Umbilical cord (tissue), 2 donors: ENCODE results near the gene RBM39. TPM values are rescaled to one million over a fixed set of nuclear protein-coding genes. Genes with fewer than 3 reads are reported as not detected.
A peak's percentile ranks its signal among the peaks of the same experiment; 100 is the strongest.
"Not testable (repeated sequence)": the region's sequence is repeated elsewhere in the genome, so short reads cannot be mapped to it uniquely, and the experiment has no call there.

Experiments
- DNase-seq: peaks from one replicate; pipeline ENCODE4 v3.0.0-alpha.2; 2015; ENCODE audit warnings: low spot score
- total RNA-seq: library from RNA; depleted of rRNA; stranded (reverse); fragments of >200 nt; gene quantifications from one replicate; pipeline ENCODE4 v1.2.3, GENCODE V29; 2014; ENCODE audit warnings: low replicate concordance; ENCODE audit not compliant: insufficient read depth

The RBM39 gene
- 460 TPM for total RNA-seq

DNA sequence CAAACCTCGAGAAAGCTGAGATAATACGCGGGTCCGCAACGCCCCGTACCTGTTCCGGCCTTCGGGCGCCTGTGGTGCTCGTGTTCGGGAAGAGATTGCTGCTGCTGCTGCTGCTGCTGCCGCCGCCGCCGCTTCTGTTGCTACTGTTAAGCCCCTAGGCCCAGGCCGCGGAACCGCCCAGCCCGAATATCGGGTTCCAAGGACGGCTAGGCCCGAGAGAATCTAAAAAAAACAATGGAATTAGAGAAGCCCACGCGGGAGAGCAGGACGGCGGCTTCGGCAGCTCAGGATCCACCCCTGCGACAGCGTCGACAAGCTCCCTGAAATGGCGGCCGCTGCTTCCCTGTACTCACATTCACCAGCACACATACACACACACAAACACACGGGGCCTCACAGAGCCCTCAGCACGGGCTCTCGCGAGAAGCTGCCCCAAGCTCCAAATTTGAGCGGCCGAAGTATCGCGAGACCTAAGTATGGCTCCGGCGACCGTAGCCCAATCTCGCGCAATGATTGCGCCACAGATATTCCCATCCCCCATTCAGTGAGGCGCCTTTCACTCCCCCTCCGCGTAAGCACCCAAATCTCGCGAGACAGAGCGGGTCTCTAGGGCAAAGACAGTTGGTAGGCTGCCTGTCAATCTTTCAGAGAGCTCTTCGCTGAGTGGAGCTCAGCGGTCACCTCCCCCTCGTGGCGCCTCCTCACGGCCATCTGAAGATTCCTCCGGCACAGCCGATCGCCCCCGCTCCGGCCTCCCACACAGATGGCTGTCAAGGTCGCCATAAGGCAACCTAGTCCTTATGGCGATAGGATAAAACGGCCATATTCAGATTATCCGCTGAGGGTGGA is at the start of gene RBM39:
TSS of gene RBM39 (minus strand) at position 369 of the 849 bp plus-strand sequence. CDS start 1,386 bp downstream, outside the sequence.
- peak; percentile 100 for DNase-seq

DNA sequence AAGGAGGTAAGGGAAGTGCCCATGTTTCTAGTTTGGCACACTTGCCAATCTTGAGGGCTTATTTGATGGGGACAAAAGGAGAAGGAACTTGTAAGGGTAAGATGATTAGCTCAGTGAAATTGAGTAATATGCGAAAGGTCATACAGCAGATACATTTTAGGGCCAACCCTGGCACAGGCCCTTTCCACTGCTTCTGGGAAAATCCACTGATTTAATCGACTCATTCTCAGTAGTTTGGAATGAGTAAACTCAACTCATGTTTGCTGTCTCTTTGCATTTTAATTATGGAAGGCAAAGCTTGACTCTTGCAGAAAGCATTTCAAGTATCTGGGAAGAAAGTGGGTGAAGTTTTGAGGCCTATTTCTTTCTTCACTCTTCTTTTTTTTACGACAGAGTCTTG is 49.8 kb upstream of the RBM39 start:
- DNase-seq, result no peak

DNA sequence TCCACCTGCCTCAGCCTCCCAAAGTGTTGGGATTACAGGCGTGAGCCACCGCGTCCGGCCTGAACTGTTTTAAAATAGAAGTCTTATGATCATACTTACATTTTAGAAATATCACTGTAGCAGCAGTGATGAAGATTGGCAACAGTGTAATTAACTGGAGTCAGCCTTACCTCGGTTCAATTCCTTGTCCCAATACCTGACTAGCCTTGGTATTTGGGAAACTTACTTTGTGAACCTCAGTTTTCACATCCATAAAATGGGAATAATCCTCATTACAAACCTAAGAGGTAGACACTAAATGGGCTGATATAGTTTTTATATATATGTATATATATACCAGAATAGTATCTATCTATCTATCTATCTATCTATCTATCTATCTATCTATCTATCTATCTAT is 49.0 kb upstream of the RBM39 start:
- no peak for DNase-seq

DNA sequence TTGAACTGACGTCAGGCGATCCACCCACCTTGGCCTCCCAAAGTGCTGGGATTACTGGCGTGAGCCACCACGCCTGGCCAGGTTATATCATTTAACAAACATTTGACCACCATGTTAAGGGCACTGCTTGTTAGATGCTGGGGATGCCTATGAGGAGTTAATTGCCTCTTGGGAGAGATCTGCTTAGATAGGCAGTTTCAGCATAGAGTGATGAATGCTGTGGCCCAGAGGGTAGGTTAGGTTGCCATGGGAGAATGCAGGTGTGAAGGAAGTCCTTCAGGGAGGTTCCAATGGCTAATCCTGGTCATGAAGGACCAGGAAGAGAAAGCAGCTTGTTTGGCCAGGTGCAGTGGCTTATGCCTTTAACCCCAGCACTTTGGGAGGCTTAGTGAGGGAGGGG is 46.7 kb upstream of the RBM39 start:
- DNase-seq, result no peak

DNA sequence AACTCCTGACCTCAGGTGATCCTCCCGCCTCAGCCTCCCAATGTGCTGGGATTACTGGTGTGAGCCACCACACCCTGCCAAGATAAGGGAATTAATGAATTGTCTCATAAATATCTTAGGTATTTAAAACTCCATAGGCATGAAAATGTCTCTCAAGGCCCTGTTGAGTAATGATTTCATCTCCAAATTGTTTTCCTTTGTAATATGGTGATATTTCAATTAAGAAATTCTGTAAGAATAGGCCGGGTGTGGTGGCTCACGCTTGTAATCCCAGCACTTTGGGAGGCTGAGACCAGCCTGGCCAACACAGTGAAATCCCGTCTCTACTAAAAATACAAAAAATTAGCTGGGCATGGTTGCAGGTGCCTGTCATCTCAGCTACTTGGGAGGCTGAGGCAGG is 43.5 kb upstream of the RBM39 start:
- DNase-seq, result not testable (repeated sequence)

GRCh38 chr20:35783811-35784210 is 41.8 kb upstream of the RBM39 start:
- DNase-seq, result not testable (repeated sequence)

DNA sequence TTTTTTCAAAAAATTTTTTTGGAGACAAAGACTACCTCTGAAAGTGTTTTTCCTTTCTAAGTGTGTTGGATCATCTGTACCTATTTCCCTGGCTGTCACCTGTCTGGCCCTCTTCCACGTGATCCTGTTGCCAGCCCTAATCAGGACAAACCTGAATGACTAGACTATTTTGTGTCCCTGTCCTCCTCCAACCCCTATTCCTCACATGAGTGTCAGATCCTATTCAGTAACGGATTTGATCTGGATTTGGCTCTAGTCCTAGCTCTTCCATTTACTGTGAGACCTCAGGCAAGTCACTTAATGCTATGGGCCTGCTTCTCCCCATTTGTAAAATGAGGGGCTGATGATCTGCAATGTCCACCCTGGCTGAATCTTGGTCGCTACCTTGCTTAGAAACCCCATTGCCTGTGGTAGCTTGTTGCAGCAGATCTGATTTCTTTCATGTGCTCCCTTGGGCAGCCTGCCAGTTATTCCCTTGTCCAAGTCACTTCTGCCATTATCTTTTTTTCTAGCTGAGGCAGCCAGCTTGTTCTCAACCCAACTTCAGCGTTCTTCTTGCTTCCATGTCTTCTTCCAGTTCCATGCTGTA is 34.5 kb upstream of the RBM39 start:
- no peak for DNase-seq

- DNase-seq, result no peak
Observed at GRCh38 chr20:35774391-35774790, 32.3 kb upstream of the RBM39 start.

DNA sequence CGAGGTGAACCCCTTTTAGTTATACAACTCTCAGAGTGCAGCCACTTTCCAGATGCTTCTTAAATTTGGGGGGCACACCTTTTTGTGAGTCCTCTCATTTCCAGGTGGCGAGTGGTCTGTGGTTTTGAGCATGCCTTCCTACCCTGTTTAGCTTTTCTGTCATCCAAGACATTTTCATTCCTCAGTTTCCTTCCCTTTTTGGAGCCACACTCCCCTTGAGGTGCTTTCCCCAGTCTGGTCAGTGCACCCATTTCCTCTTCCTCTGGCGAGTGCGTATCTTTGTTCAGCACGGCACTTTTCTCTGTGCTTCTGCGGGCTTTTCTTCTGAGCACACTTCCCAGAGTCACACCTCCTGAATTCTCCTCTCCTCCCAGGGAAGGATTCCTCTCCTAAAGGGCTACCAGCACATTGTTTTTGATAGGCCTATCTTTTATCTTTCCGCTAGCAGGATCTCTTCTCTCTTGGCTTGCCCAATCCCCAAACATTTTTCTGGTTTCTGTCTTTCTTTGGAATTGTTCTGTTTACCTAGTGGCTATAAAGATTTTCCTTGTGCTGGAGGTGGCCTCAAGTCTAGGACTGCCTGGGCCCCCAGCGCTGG is 31.2 kb upstream of the RBM39 start:
- peak; percentile 31 for DNase-seq

DNA sequence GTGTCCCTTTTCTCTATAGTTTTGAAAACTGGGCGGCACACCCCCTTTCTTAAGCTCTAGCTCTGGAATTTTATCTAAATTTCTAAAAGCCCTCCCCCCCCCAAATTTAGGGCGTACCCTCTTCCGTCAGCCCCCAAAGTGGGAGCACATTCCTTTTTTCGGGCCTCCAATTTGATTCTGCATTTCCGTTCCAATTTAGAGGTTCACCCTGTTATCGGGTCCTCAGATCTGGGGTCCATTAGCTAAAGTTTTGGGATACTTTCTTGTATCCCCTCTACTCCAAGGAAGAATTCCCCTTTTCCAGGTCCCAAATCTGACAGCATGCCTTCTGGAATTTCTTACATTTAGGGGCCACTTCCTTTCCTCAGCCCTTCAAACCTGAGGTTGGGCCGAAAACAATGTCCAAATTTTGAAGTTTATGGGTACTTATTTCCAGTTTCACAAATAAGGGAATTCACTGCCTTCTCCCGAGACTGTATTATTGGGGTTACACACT is 30.6 kb upstream of the RBM39 start:
- no peak for DNase-seq

DNA sequence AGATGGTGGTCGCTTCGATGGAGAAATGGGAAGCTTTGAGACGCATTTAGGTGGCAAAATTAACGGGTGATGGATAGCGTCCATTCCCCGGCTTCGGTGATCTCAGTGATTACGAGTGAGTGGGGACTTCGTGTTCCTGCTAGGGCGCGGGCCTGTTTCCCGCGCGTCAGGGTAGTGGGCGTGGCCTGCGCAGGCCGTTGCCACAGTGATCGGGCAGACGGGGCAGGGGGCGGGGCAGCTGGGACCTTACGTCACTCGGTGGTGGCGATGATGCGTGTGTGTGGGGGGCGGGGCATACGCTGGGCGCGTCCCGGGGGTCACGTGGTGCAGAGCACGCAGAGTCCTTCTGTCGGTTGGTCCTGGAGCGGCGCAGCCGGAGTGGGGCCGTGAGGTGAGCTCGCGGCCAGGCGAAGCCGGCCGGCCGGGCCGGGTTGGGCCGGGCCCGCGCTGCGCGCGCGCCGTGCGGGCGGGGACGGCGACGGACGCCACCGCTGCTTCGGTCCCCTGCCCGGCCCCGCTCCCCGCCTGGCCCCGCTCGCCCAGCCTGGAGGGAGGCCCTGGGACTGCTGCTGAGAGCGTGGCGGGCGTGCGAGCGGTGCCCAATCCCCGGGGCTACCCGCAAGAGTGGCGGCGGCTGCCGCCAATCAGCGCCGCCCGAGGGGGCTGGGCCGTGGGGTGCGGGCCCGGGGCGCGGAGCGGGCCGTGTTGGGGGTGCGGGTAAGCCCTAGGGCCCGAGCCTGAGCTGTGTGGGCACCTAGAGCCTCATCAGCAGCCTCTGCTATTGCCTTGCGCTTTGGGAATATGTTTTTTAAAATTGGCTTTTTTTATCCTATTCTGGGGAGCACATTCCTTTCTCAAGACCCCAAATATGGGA is 29.9 kb upstream of the RBM39 start, which contains the start of gene PHF20:
TSS of gene PHF20 (plus strand) at position 327 of the 874 bp plus-strand sequence. CDS start 29,508 bp downstream, outside the sequence.
- DNase-seq, result peak; percentile 96

GRCh38 chr20:35771367-35771688 is 29.3 kb upstream of the RBM39 start:
- DNase-seq, result no peak

DNA sequence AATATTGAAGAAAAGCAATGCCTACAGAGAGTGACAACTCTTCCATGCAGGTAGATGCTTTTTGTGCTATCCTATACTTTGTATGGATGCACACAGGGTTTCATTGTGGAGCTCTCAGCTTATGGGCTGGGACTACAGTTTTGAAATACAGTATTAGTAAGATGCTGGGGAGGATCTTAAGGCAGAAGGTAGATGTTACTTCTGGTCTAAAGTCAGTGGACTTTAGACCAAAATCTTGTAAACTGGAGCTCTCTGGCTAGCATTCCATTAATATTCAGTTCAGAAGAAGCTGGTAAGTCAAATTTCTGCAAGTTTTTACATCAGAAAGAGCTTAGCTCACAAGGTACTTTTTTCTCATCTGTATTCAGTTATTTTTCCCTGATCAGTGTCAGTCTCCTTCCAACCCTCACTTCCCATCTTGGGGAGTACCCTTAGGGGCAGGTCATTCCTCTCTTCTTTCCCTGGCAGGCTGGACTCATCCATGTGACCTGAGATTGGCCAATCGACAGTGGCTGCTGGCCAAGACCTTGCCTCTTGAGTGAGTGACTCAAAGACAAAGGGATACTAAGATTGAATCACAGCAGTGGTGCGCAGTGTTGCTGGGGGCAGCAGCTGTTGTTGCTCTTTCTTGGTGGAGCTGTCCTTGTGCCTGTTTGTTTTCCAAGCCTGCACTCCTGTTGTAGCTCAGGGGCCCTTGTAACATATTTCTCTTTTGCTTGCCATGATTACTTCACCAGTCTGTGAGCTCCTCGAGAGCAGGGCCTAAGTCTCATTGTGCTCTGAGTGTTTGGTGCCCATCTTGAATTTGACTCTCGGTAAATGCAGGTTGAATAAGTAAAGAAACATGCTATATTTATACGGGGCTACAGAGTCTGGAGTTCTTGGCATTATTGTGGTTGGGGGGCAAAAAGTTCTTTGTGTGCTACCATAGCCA is 26.9 kb upstream of the RBM39 start:
- peak; percentile 82 for DNase-seq

DNA sequence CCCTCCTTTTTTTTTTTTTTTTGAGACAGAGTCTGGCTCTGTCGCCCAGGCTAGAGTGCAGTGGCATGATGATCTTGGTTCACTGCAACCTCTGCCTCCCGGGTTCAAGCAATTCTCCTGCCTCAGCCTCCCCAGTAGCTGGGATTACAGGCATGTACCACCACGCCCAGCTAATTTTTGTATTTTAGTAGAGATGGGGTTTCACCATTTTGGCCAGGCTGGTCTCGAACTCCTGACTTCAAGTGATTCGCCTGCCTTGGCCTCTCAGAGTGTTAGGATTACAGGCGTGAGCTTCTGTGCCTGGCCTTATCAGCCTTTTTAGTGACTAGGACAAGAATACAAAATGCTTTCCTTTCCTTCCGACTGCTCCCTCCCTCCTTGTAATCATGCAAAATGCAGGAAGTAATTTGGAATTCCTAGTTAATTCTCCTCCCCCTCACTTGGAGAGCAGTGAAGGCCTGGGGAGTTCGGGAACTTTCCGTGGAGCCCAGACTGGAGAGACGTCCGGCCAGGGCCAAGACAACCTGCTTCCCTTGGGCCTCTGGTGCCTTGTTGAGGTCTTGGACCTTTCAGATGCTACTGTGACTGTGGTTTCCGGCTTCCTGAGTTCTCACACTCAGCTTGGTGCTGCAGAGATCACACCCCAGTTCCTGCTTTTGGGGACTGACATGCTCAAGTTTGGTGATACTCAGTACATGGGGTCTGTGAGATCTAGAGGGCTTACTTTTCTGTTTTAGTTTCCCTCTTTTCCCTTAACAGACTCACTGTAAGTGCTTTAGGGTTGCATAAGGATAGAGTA is 25.8 kb upstream of the RBM39 start:
- peak; percentile 31 for DNase-seq

DNA sequence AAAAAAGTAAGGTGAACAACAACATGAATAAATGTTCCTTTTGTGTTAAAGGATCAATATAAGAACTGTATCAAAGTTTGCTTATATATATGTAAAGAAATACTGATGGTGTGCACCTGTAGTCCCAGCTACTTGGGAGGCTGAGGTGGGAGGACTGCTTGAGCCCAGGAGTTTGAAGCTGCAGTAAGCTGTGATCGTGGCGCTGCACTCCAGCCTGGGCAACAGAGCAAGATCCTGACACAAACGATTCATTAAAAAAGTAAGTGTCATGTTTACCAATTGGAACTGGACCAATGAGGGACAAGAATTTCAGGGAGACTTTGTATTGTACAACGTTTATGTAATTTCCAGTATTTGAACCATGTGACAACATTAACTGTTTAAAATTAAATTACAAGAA is 24.8 kb upstream of the RBM39 start:
- no peak for DNase-seq

DNA sequence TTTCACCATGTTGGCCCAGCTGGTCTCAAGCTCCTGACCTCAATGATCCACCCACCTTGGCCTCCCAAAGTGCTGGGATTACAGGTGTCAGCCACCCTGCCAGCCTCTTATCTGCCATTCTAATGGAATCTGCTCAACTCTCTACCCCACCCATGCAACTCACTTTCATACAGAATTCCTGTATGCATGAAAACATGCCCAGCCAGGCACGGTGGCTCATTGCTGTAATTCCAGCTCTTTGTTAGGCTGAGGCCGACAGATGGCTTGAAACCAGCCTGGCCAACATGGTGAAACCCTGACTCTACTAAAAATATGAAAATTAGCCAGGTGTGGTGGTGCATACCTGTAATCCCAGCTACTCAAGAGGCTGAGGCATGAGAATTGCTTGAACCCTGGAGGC is 22.9 kb upstream of the RBM39 start:
- DNase-seq, result not testable (repeated sequence)

GRCh38 chr20:35762461-35762860 is 20.4 kb upstream of the RBM39 start:
- no peak for DNase-seq

GRCh38 chr20:35761548-35761947 is 19.5 kb upstream of the RBM39 start:
- DNase-seq, result not testable (repeated sequence)

- DNase-seq, result no peak
Observed at GRCh38 chr20:35757098-35757705, 15.1 kb upstream of the RBM39 start.
